ENCODE results near the gene ANKRD23.

- TF ChIP-seq CTCF (IDR thresholded peaks at IDR 0.05; ENCODE audit: low read length) (no peak), EZH2 (IDR thresholded peaks at IDR 0.05; ENCODE audit: borderline replicate concordance, low read length) (no peak)
Observed at GRCh38 chr2:96831679-96832078, 12.1 kb downstream of the ANKRD23 start.

All from OCI-LY1 (cell line).